HCT116 (cell line): ENCODE results near the gene PCNT. TPM values are rescaled to one million over a fixed set of nuclear protein-coding genes. Genes with fewer than 3 reads are reported as not detected.

Experiments
- ATAC-seq: fragments of 200-7000 bp; cut with Tn5 transposase; 2 replicates; pipeline ENCODE4 v1.9.1; 2020; ENCODE audit warnings: mild to moderate bottlenecking, moderate library complexity
- BruUV-seq: library from RNA; stranded (reverse); fragments of 400-500 nt; replicated peaks from 2 replicates; lab custom pipeline; 2021; lab: Mats Ljungman, UMichigan
- CTCF ChIA-PET: fragments of 300-600 bp; sonication (Branson Sonifier 250); formaldehyde crosslinking; loops from one replicate; lab custom pipeline; 2021; ENCODE audit warnings: antibody characterized with exemption; lab: Charles Lee
- POLR2A ChIA-PET: fragments of 300-600, 350-600 bp; sonication (Branson Sonifier 250); formaldehyde crosslinking; loops from one replicate; lab custom pipeline; 2021; ENCODE audit warnings: antibody characterized with exemption; lab: Charles Lee
- RAD21 ChIA-PET, 2 experiments: fragments of 300-600 bp; sonication (Branson Sonifier 250); formaldehyde crosslinking; loops; one replicate each; lab custom pipeline; 2023; ENCODE audit warnings: low total read pairs in 2 of 2; ENCODE audit not compliant: uncharacterized antibody in 2 of 2, unreplicated experiment in 2 of 2, low non-redundant PET in 1 of 2; lab: Charles Lee
- DNase-seq: peaks from one replicate; pipeline ENCODE4 v3.0.0-alpha.2; 2010; ENCODE audit warnings: low read depth, low spot score
- H2AFZ ChIP-seq: fragments of 200-600 bp; shearing (Covaris generic), sonication (generic); 2 replicates; pipeline ENCODE4 v1.6.1; 2017; ENCODE audit warnings: low read depth, mixed run types, mixed read lengths, antibody characterized with exemption, low read length; ENCODE audit not compliant: poor library complexity, severe bottlenecking
- H3K27ac ChIP-seq: 2 replicates; pipeline ENCODE4 v1.5.1; 2012; ENCODE audit warnings: low read depth, low read length
- H3K27me3 ChIP-seq: fragments of 200-600 bp; sonication (generic); 2 replicates; pipeline ENCODE4 v1.6.1; 2016; ENCODE audit warnings: mixed run types, low read length, mixed read lengths; ENCODE audit not compliant: insufficient read depth
- H3K36me3 ChIP-seq, 2 experiments: fragments of 200-500 bp in 1 of 2; fragments of 200-600 bp in 1 of 2; sonication (Bioruptor generic) in 1 of 2; sonication (generic) in 1 of 2; 2 replicates each; pipeline versions ENCODE4 v1.5.1 to v1.6.1; 2014 to 2016; ENCODE audit warnings: low read length in 2 of 2, inconsistent platforms in 1 of 2, mixed read lengths in 1 of 2, mixed run types in 1 of 2; ENCODE audit not compliant: insufficient read depth in 2 of 2, control insufficient read depth in 1 of 2
- H3K4me1 ChIP-seq, 2 experiments: fragments of 200-600 bp in 1 of 2; sonication (generic) in 1 of 2; 2 replicates each; pipeline versions ENCODE4 v1.5.1 to v1.6.1; 2012 to 2017; ENCODE audit warnings: low read length in 2 of 2, inconsistent platforms in 1 of 2, mild to moderate bottlenecking in 1 of 2, mixed read lengths in 1 of 2, mixed run types in 1 of 2, moderate library complexity in 1 of 2; ENCODE audit not compliant: insufficient read depth in 2 of 2, control insufficient read depth in 1 of 2
- H3K4me2 ChIP-seq: fragments of 200-600 bp; sonication (generic); 2 replicates; pipeline ENCODE4 v1.6.1; 2017; ENCODE audit warnings: mixed run types, low read length, mixed read lengths
- H3K4me3 ChIP-seq, 2 experiments: fragments of 200-600 bp in 1 of 2; sonication (generic) in 1 of 2; replicated peaks in 1 of 2; 2 replicates each; pipeline ENCODE4 v1.5.1; 2011 to 2016; ENCODE audit warnings: low read length in 2 of 2, control low read depth in 1 of 2, low read depth in 1 of 2, mild to moderate bottlenecking in 1 of 2, mixed read lengths in 1 of 2, mixed run types in 1 of 2
- H3K79me2 ChIP-seq: fragments of 200-600 bp; sonication (generic); 2 replicates; pipeline ENCODE4 v1.6.1; 2017; ENCODE audit warnings: mild to moderate bottlenecking, mixed run types, low read length, moderate library complexity, mixed read lengths; ENCODE audit not compliant: insufficient read depth
- H3K9ac ChIP-seq: fragments of 200-600 bp; sonication (generic); 2 replicates; pipeline ENCODE4 v1.6.1; 2016; ENCODE audit warnings: low read length, mixed read lengths
- H3K9me2 ChIP-seq: fragments of 200-600 bp; sonication (generic), shearing (Covaris generic); 2 replicates; pipeline ENCODE4 v1.6.1; 2017; ENCODE audit warnings: mixed run types, mild to moderate bottlenecking, moderate library complexity; ENCODE audit not compliant: insufficient read depth
- H3K9me3 ChIP-seq, 2 experiments: fragments of 200-500 bp in 1 of 2; fragments of 200-600 bp in 1 of 2; sonication (Bioruptor generic) in 1 of 2; sonication (generic) in 1 of 2; 2 replicates each; pipeline ENCODE4 v1.6.1; 2014 to 2017; ENCODE audit warnings: low read length in 2 of 2, mixed read lengths in 2 of 2, inconsistent platforms in 1 of 2, low read depth in 1 of 2, mild to moderate bottlenecking in 1 of 2, mixed run types in 1 of 2, moderate library complexity in 1 of 2; ENCODE audit not compliant: control insufficient read depth in 1 of 2, insufficient read depth in 1 of 2
- H4K20me1 ChIP-seq: fragments of 200-600 bp; sonication (generic), shearing (Covaris generic); 2 replicates; pipeline ENCODE4 v1.6.1; 2017; ENCODE audit warnings: mixed run types, mild to moderate bottlenecking, moderate library complexity; ENCODE audit not compliant: insufficient read depth
- CBX3 ChIP-seq: IDR thresholded peaks from 2 replicates; pipeline ENCODE4 v1.6.1; 2012; ENCODE audit warnings: low read depth
- CEBPB ChIP-seq: IDR thresholded peaks from 2 replicates; pipeline ENCODE4 v1.6.1; 2012; ENCODE audit warnings: low read depth
- EZH2 ChIP-seq: fragments of 200-600 bp; sonication (generic); IDR thresholded peaks from 2 replicates; pipeline ENCODE4 v1.6.1; 2017; ENCODE audit warnings: antibody characterized with exemption, mixed run types
- FOSL1 ChIP-seq: IDR thresholded peaks from 2 replicates; pipeline ENCODE4 v1.6.1; 2012; ENCODE audit warnings: low read depth
- JUND ChIP-seq: IDR thresholded peaks from 2 replicates; pipeline ENCODE4 v1.6.1; 2012
- POLR2A ChIP-seq: IDR thresholded peaks from 2 replicates; pipeline ENCODE4 v1.7.0; 2011; ENCODE audit warnings: borderline replicate concordance; ENCODE audit not compliant: insufficient read depth, insufficient read length; ENCODE audit errors: extremely low read depth
- POLR2AphosphoS5 ChIP-seq: IDR thresholded peaks from 2 replicates; pipeline ENCODE4 v1.6.1; 2011; ENCODE audit warnings: mild to moderate bottlenecking, low read depth, low read length, moderate library complexity
- RAD21 ChIP-seq: IDR thresholded peaks from 2 replicates; pipeline ENCODE4 v1.6.1; 2012; ENCODE audit warnings: low read depth, mild to moderate bottlenecking
- SIN3A ChIP-seq: IDR thresholded peaks from 2 replicates; pipeline ENCODE4 v1.6.1; 2012; ENCODE audit warnings: low read depth
- SRF ChIP-seq: IDR thresholded peaks from 2 replicates; pipeline ENCODE4 v1.6.1; 2012; ENCODE audit warnings: low read depth
- TCF7L2 ChIP-seq: IDR thresholded peaks from 2 replicates; pipeline ENCODE4 v1.7.0; 2011; ENCODE audit warnings: borderline replicate concordance, inconsistent platforms; ENCODE audit not compliant: insufficient read depth, insufficient read length; ENCODE audit errors: extremely low read depth
- YY1 ChIP-seq: IDR thresholded peaks from 2 replicates; pipeline ENCODE4 v1.6.1; 2011; ENCODE audit warnings: low read length, low read depth, moderate library complexity, mild to moderate bottlenecking; ENCODE audit not compliant: insufficient replicate concordance; ENCODE audit errors: extremely low read depth
- ZNF274 ChIP-seq: fragments of 200-500 bp; sonication (Bioruptor generic); IDR thresholded peaks from 2 replicates; pipeline ENCODE4 v1.6.1; 2014; ENCODE audit warnings: mild to moderate bottlenecking, low read depth, low read length, inconsistent platforms
- intact Hi-C: fragments of 100-400 bp; cut with micrococcal nuclease; formaldehyde crosslinking; loops from 2 replicates; pipeline ENCODE4 v1.10.0; 2022
- total RNA-seq: library from RNA; stranded (reverse); gene quantifications from one replicate; pipeline ENCODE4 v1.2.1, GENCODE V29; 2021; ENCODE audit not compliant: unreplicated experiment
- TF ChIP-seq, protein P1 (sequence below), 3 experiments: fragments of 200-600 bp in 1 of 3; sonication (generic) in 1 of 3; IDR thresholded peaks in 2 of 3; conservative IDR thresholded peaks in 1 of 3; 2 replicates each; pipeline ENCODE4 v1.5.1; 2012 to 2017; ENCODE audit warnings: low read depth in 2 of 3, low read length in 2 of 3, antibody characterized with exemption in 1 of 3, borderline replicate concordance in 1 of 3, control low read depth in 1 of 3, mild to moderate bottlenecking in 1 of 3, mixed read lengths in 1 of 3, mixed run types in 1 of 3, moderate library complexity in 1 of 3; ENCODE audit not compliant: insufficient read depth in 1 of 3
- TF ChIP-seq, protein P2 (sequence below): IDR thresholded peaks from 2 replicates; pipeline ENCODE4 v1.6.1; 2011; ENCODE audit warnings: mild to moderate bottlenecking, low read length, moderate library complexity; ENCODE audit not compliant: insufficient replicate concordance; ENCODE audit errors: extremely low read depth
- TF ChIP-seq, protein P3 (sequence below): IDR thresholded peaks from 2 replicates; pipeline ENCODE4 v1.6.1; 2012
- TF ChIP-seq, protein P4 (sequence below): IDR thresholded peaks from 2 replicates; pipeline ENCODE4 v1.6.1; 2012

PCNT gene
- total RNA-seq, 1 experiment from 2014 or later, result 43.6 TPM

DNA sequence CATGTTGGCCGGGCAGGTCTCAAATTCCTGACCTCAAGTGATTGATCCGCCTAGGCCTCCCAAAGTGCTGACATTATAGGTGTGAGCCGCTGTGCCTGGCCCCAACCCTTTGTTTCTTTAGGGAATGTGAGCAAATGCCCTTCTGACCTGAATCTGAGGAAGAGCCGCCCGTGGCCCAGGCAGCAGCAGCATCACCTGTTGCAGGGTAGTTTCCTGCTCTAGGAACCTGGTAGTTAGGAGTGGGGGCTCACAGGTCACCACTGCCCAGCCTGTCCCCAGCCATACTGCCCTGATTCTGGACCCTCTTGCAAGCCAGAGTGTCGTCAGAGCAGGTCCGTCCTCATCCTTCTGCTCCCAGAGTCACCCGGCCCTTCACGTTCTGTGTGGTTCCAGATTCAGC lies 24.8 kb upstream of the PCNT start (continued):
- TF ChIP-seq, protein P1, sequence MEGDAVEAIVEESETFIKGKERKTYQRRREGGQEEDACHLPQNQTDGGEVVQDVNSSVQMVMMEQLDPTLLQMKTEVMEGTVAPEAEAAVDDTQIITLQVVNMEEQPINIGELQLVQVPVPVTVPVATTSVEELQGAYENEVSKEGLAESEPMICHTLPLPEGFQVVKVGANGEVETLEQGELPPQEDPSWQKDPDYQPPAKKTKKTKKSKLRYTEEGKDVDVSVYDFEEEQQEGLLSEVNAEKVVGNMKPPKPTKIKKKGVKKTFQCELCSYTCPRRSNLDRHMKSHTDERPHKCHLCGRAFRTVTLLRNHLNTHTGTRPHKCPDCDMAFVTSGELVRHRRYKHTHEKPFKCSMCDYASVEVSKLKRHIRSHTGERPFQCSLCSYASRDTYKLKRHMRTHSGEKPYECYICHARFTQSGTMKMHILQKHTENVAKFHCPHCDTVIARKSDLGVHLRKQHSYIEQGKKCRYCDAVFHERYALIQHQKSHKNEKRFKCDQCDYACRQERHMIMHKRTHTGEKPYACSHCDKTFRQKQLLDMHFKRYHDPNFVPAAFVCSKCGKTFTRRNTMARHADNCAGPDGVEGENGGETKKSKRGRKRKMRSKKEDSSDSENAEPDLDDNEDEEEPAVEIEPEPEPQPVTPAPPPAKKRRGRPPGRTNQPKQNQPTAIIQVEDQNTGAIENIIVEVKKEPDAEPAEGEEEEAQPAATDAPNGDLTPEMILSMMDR (IDR thresholded peaks at IDR 0.05 in 2 of 3, conservative IDR thresholded peaks at IDR 0.05 in 1 of 3; ENCODE audit: borderline replicate concordance in 1 of 3, insufficient read depth in 1 of 3, low read depth in 2 of 3, low read length in 2 of 3), result no peak
- TF ChIP-seq, protein P2, sequence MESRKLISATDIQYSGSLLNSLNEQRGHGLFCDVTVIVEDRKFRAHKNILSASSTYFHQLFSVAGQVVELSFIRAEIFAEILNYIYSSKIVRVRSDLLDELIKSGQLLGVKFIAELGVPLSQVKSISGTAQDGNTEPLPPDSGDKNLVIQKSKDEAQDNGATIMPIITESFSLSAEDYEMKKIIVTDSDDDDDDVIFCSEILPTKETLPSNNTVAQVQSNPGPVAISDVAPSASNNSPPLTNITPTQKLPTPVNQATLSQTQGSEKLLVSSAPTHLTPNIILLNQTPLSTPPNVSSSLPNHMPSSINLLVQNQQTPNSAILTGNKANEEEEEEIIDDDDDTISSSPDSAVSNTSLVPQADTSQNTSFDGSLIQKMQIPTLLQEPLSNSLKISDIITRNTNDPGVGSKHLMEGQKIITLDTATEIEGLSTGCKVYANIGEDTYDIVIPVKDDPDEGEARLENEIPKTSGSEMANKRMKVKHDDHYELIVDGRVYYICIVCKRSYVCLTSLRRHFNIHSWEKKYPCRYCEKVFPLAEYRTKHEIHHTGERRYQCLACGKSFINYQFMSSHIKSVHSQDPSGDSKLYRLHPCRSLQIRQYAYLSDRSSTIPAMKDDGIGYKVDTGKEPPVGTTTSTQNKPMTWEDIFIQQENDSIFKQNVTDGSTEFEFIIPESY, result no peak
- TF ChIP-seq POLR2A (no peak), ZNF274 (no peak), JUND (no peak), POLR2AphosphoS5 (no peak)

DNA sequence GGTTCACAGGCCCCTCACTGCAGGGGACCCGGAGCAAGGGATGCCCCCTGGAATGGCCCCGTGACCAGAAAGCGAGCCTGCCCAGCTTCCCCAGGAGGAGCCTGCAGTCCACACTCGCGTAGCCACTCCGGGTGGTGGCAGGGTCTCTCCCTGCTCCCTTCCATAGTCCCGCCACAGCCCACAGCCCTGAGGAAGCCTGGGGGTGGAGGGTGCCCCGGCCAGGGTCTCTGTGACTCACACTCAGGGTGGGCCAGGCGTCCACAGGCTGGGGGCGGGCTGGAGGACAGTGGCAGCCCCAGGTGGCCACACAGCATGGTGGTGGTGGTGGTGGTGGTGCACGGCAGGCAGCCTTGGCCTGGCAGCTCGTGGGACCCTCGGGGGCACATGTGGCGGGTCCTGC lies 22.2 kb upstream of the PCNT start:
- ATAC-seq (no peak), DNase-seq (no peak)
- no peaks in the 10 kb centered on the region for H3K9me3 ChIP-seq
- H3K4me3 ChIP-seq, result no peak overlapping the region
- H4K20me1 ChIP-seq, result no peaks in the 10 kb centered on the region
- no peak overlapping the region for H2AFZ ChIP-seq
- no peaks in the 10 kb centered on the region for H3K27me3 ChIP-seq
- H3K36me3 ChIP-seq, result peaks cover 0 to 2% of the 10 kb centered on the region in 2 experiments; a peak in 1 of 4 replicates
- H3K9me2 ChIP-seq, result no peaks in the 10 kb centered on the region
- H3K79me2 ChIP-seq, result no peaks in the 10 kb centered on the region
- no peak overlapping the region for H3K27ac ChIP-seq
- CTCF ChIA-PET, result no interaction called here
- POLR2A ChIA-PET, result no interaction called here
- no peak overlapping the region for H3K9ac ChIP-seq
- no TSS peak for BruUV-seq
- H3K4me1 ChIP-seq, result no peaks in the 10 kb centered on the region
- RAD21 ChIA-PET, result no interaction called here
- intact Hi-C loops, result no loop called here
- no peak overlapping the region for H3K4me2 ChIP-seq
- TF ChIP-seq TCF7L2, result no peak
- TF ChIP-seq, protein P3, sequence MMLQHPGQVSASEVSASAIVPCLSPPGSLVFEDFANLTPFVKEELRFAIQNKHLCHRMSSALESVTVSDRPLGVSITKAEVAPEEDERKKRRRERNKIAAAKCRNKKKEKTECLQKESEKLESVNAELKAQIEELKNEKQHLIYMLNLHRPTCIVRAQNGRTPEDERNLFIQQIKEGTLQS, result no peak
- no peak for TF ChIP-seq RAD21
- no peak for TF ChIP-seq EZH2
- TF ChIP-seq, protein P2, result no peak
- TF ChIP-seq, protein P4, sequence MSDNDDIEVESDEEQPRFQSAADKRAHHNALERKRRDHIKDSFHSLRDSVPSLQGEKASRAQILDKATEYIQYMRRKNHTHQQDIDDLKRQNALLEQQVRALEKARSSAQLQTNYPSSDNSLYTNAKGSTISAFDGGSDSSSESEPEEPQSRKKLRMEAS, result no peak
- TF ChIP-seq SRF, result no peak
- no peak for TF ChIP-seq POLR2AphosphoS5
- no peak for TF ChIP-seq FOSL1
- TF ChIP-seq CEBPB, result no peak
- no peak for TF ChIP-seq CBX3
- no peak for TF ChIP-seq SIN3A
- no peak for TF ChIP-seq YY1
